ENCODE data around the gene ADGRB3. TPM values are rescaled to one million over a fixed set of nuclear protein-coding genes. Genes with fewer than 3 reads are reported as not detected.

Gene ADGRB3
- total and polyA plus RNA-seq, 2 donors (not counting 1 experiment from before 2014, with no cell fraction given) = not detected

- TF ChIP-seq CTCF (IDR thresholded peaks at IDR 0.05) = no peak
- TF ChIP-seq EZH2 (IDR thresholded peaks at IDR 0.05; ENCODE audit: borderline replicate concordance, insufficient read depth, low read depth, low read length, poor library complexity, severe bottlenecking) = no peak
- no peaks in the 10 kb centered on the region for H3K9me3 Mint-ChIP-seq (ENCODE audit: insufficient read depth)
- ChIA-PET CTCF (no interaction called here), POLR2A (no interaction called here)
- no peak overlapping the region for H3K27ac ChIP-seq (ENCODE audit: low read length in 2 of 2)
- no peak overlapping the region for H3K4me3 ChIP-seq (ENCODE audit: control extremely low read depth in 1 of 5, extremely low read depth in 1 of 5, insufficient read depth in 1 of 5, low read depth in 2 of 5, low read length in 4 of 5)
- intact Hi-C loops (cut with micrococcal nuclease) = no loop called here
- no peak overlapping the region for H3K4me3 Mint-ChIP-seq
- H3K27me3 Mint-ChIP-seq = no peaks in the 10 kb centered on the region
- DNase-seq = no peak
- H3K27me3 ChIP-seq (replicated peaks in 1 of 4; ENCODE audit: control extremely low read depth in 1 of 4, control insufficient read depth in 3 of 4, insufficient read depth in 4 of 4, low read length in 3 of 4) = no peaks in the 10 kb centered on the region
- H3K27ac Mint-ChIP-seq = no peak overlapping the region
- ATAC-seq (ENCODE audit: low read depth) = no peak
- H4K20me1 ChIP-seq (ENCODE audit: control insufficient read depth, insufficient read depth, low read length, poor library complexity, severe bottlenecking) = no peaks in the 10 kb centered on the region
- H3K4me2 ChIP-seq (replicated peaks; ENCODE audit: low read depth, low read length, poor library complexity, severe bottlenecking) = no peak overlapping the region
- H3K9ac ChIP-seq (ENCODE audit: low read length) = no peak overlapping the region
- H3K36me3 ChIP-seq (replicated peaks in 1 of 2; ENCODE audit: control extremely low read depth in 1 of 2, control insufficient read depth in 1 of 2, extremely low read depth in 1 of 2, insufficient read depth in 2 of 2, low read length in 1 of 2) = no peaks in the 10 kb centered on the region
- no peaks in the 10 kb centered on the region for H3K79me2 ChIP-seq (ENCODE audit: control insufficient read depth, insufficient read depth, low read length)
- H3K4me1 ChIP-seq (ENCODE audit: control insufficient read depth in 2 of 2, insufficient read depth in 2 of 2, low read length in 2 of 2) = no peaks in the 10 kb centered on the region
- no peak overlapping the region for H2AFZ ChIP-seq (ENCODE audit: insufficient read depth, low read depth, low read length, poor library complexity, severe bottlenecking)
- H3K4me1 Mint-ChIP-seq = no peaks in the 10 kb centered on the region
- no peaks in the 10 kb centered on the region for H3K9me3 ChIP-seq (ENCODE audit: control extremely low read depth in 1 of 3, control insufficient read depth in 2 of 3, insufficient read depth in 1 of 3, low read length in 2 of 3)
Observed at GRCh38 chr6:68975816-68976215, 340.7 kb downstream of the ADGRB3 start.

DNA sequence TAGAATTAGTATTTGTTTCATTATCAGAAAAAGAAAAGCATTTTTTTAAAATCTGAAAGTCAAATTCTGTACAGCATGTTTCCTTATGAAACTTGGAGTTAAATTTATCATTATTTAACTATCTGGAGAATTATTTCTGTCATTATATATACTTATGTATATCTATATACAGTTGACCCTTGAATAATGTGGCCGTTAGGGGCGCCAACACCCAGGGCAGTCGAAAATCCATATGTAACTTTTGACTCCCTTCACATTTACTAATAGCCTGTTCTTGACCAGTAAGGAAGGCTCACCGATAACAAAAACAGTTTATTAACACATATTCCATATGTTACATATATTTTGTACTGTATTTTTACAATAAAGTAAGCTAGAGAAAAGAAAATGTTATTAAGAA is 341.2 kb downstream of the ADGRB3 start:
- Histone ChIP-seq H3K4me3 (ENCODE audit: control extremely low read depth in 1 of 5, extremely low read depth in 1 of 5, insufficient read depth in 1 of 5, low read depth in 2 of 5, low read length in 4 of 5) (no peak overlapping the region), H3K27me3 (replicated peaks in 1 of 4; ENCODE audit: control extremely low read depth in 1 of 4, control insufficient read depth in 3 of 4, insufficient read depth in 4 of 4, low read length in 3 of 4) (no peaks in the 10 kb centered on the region), H2AFZ (ENCODE audit: insufficient read depth, low read depth, low read length, poor library complexity, severe bottlenecking) (no peak overlapping the region), H3K79me2 (ENCODE audit: control insufficient read depth, insufficient read depth, low read length) (no peaks in the 10 kb centered on the region), H3K27ac (ENCODE audit: low read length in 2 of 2) (no peak overlapping the region), H3K36me3 (replicated peaks in 1 of 2; ENCODE audit: control extremely low read depth in 1 of 2, control insufficient read depth in 1 of 2, extremely low read depth in 1 of 2, insufficient read depth in 2 of 2, low read length in 1 of 2) (no peaks in the 10 kb centered on the region), H4K20me1 (ENCODE audit: control insufficient read depth, insufficient read depth, low read length, poor library complexity, severe bottlenecking) (no peaks in the 10 kb centered on the region), H3K4me2 (replicated peaks; ENCODE audit: low read depth, low read length, poor library complexity, severe bottlenecking) (no peak overlapping the region), H3K9ac (ENCODE audit: low read length) (no peak overlapping the region), H3K4me1 (ENCODE audit: control insufficient read depth in 2 of 2, insufficient read depth in 2 of 2, low read length in 2 of 2) (no peaks in the 10 kb centered on the region), H3K9me3 (ENCODE audit: control extremely low read depth in 1 of 3, control insufficient read depth in 2 of 3, insufficient read depth in 1 of 3, low read length in 2 of 3) (no peaks in the 10 kb centered on the region)
- intact Hi-C loops (cut with micrococcal nuclease) = no loop called here
- no peak for ATAC-seq (ENCODE audit: low read depth)
- Mint-ChIP-seq H3K27me3 (no peaks in the 10 kb centered on the region), H3K4me3 (no peak overlapping the region), H3K27ac (no peak overlapping the region), H3K9me3 (ENCODE audit: insufficient read depth) (no peaks in the 10 kb centered on the region), H3K4me1 (no peaks in the 10 kb centered on the region)
- ChIA-PET POLR2A (no interaction called here), CTCF (no interaction called here)
- no CpG with 5 or more reads among the region's 4 CpGs for WGBS (ENCODE audit: insufficient coverage)
- DNase-seq = no peak
- TF ChIP-seq EZH2 (IDR thresholded peaks at IDR 0.05; ENCODE audit: borderline replicate concordance, insufficient read depth, low read depth, low read length, poor library complexity, severe bottlenecking) (no peak), CTCF (IDR thresholded peaks at IDR 0.05) (no peak)
